Endometrial microvascular endothelial cells (primary cell): ENCODE measurements around the gene LCE4A. TPM values are rescaled to one million over a fixed set of nuclear protein-coding genes. Genes with fewer than 3 reads are reported as not detected.

Experiments
- in situ Hi-C: cut with HindIII; loops from 2 replicates; pipeline ENCODE4 v1.10.0; 2017; ENCODE audit warnings: low sequenced_read_pairs, low pct_unique_long_range_greater_than_20kb; ENCODE audit errors: inconsistent ontology term
- total RNA-seq: library from RNA; depleted of rRNA; stranded (reverse); fragments of >200 nt; gene quantifications from one replicate; pipeline ENCODE4 v1.2.3, GENCODE V29; 2015; ENCODE audit errors: inconsistent ontology term

The LCE4A gene
- total RNA-seq, 1 donor from 2014 or later, result not detected

DNA sequence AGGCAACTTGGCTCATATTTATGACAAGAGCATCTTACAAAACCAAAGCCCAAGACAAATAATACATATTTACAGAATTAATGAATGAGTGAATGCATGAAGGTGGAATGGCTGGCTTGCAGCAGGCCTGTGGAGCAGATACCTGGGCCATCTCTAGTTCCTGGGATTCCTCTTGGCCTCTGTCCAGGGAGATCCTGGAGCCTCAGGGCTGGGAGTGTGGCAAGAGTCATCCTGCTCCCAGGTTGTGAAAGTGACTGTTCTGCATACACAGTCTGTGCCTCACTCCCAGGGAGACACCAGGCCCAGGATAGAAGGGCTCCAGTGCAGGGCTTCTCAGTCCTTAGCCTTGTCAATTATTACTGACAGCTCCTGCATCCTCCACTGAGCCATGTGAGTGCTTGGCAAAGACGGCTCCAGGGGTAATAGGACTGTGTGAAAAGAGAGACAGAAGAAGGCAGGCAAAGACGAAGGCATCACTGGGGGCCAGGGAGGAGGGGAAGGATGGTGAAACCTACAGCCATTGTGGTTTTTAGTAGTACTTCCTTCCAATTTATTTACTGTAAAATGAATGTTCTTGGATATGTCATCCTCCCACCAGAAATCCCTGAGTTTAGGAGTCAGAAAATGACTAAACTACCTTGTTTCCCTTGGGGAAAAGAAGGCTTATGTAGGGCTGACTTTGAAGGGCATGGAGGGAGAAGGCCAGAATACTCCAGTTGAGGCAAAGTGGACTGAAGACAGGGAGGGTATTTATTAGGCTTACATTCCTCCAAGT is 35.6 kb downstream of the LCE4A start:
- in situ Hi-C loops, result no loop called here

DNA sequence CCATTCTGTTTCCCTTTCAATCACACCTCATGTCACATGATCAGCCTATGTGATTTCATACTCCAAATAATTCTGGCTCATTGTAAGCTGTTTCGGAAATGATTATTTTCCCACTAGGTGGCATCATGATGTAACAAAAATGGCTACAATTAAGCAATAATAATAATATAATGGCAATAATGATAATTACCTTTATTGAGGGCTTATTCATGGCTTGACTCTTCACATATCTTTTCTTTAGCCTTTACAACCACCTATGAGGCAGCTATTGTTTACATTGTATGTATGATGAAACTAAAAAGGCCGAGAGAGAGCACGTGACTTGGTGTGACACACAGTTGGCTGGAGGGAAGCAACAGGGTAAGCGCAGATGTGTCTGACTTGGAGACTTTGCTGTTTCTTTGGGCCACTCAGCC is 37.3 kb downstream of the LCE4A start:
- in situ Hi-C loops, result no loop called here

DNA sequence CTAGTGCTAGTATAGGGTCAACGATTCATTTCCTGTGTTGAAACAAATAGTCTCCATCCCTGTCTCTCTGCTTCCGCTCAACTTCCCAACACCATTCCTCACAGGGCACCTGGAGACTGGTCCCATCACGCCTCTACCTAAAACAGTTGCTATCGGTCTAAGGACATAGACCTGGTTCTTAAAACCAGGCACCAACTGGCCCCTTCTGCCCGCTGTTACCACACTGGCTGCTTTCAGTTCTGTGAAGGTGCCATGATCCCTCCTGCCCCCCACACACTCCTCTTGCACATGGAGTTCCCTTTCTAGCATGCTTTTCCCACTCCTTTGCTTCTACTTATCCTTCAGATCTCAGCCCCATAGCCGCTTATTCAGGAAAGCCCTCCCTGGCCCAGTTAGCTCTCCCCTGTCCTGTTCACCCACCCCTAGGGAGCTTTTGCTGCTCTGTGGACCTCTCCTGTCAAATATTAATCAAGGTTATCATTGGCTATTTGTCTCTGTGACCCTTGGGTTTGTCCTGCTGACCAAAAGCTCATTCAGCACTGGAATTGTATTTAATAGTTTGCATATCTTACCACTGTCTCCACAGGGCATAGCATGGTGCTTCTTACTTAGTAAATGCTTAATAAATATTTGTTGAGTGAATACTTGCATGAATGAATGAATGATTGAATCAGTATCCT is 37.9 kb downstream of the LCE4A start:
- in situ Hi-C loops, result no loop called here

DNA sequence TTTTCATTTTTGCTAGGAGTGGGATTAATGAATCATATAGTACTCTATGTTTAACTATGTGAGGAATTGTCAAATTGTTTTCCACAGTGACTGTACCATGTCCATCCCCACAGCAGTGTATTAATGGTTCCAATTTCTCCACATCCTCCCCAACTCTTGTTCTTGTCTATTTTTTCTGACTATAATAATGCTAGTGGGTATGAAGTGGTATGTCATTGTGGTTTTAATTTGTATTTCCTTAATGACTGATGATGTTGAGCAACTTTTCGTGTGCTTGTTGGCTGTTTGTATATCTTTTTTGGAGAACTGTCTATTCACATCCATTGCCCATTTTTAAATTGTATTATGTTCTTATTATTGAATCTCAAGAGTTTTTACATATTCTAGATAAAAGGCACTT is 39.9 kb downstream of the LCE4A start:
- in situ Hi-C loops, result no loop called here

DNA sequence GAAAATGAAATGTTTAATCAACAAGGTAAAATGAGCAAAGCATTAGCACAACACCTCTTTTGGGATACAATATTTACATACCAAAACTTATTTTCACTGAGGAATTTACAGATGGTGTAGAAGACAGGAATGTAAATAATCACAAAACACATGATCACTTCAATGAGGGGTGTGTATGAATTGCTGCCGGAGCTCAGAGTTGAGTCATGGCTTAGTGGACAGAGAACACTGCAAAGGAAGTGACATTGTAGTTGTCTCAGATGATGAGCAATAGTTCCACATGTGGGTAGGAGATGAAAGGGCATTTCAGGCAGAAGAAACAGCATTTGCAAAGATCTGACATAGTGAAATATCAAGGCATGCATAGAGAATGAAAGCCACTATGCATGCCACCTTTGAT is 44.3 kb downstream of the LCE4A start:
- in situ Hi-C loops, result no loop called here

DNA sequence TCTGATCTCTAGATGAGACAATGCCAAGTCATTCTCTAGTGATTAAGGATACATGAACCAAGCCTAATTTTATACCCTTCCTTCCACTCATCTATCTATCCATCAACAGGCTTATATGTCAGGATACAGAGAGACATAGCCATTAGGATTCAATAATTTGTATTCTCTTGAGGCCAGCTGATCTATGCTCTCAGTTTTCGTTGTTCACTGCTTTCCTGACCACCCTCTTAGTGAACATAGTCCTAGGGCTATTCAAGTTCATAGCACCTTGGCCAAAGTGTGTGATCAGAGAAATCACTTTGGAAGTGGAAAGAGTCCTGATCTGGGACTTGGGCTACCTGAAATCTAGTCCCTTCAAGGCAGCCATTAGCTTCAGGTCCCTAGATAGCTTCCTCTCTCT is 45.6 kb downstream of the LCE4A start:
- in situ Hi-C loops, result no loop called here

DNA sequence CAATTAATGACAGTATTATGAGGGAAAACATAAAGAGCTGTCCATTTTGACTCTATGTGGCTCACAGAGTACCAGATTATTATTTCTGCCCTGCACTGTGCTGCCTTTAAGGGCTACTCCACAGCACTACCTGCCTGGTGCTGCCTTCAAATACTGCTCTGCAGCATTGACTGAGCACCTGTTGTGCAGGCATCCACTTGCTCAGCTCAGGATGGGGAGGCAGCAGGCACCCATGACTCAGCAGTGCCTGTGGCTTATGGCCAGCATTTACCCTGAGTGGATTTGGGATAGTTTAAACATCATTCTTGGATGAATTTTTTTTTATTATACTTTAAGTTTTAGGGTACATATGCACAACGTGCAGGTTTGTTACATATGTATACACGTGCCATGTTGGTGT is 48.9 kb downstream of the LCE4A start:
- in situ Hi-C loops, result no loop called here

DNA sequence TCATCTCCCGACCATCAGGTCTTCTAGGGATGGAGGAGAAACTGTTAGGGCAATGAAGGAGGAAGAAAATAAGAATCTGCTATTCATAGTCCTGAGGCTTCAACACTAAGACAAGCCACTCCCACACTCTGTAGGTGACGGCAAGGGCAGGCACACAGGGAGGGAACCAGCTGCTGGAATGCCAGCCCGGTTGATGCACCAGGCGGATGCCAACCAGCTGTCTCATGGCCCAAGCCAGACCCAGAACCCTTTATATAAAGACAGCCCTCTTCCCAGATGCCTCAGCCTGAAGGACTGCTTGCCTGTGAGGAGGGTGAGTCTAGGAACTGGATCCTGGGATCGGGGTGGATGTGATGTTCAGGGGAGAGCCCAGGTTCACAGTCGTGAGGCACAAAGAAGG is 49.8 kb downstream of the LCE4A start, which contains the start of gene KPRP:
Gene KPRP, plus strand, starts transcription at position 279 of the 400 bp plus-strand sequence. CDS start 1,564 bp downstream, outside the sequence.
- in situ Hi-C loops, result no loop called here

DNA sequence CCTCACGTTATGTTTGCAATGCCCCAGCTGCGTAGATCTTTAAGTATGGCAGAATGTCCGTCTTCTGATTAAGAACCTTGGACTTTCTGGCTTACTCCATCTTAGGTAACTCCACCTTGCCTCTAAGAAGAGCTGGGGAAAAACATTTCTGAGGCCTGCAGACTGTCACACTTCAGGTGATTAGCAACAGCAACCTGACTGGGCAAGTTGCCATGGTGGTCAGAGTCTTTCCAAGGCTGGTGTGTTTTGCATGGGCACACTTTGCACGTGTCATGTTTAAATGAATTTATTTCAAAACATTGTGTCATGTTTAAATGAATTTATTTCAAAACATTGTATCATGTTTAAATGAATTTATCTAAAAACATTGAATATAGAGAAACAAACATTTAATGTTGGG is 50.7 kb downstream of the LCE4A start:
- in situ Hi-C loops, result no loop called here

Other genes starting within 250 kb of the LCE4A start
- not detected for gene LCE5A, start 197.4 kb upstream of the LCE4A start, total RNA-seq
- gene CRCT1, start 193.7 kb upstream of the LCE4A start, total RNA-seq, result not detected
- not detected for gene LCE3E, start 141.4 kb upstream of the LCE4A start, total RNA-seq
- gene LCE3D, start 127.6 kb upstream of the LCE4A start, total RNA-seq, result not detected
- gene LCE3C, start 107.9 kb upstream of the LCE4A start, total RNA-seq, result not detected
- gene LCE3B, start 94.3 kb upstream of the LCE4A start, total RNA-seq, result not detected
- not detected for gene LCE3A, start 85.1 kb upstream of the LCE4A start, total RNA-seq
- not detected for gene LCE2D, start 44.8 kb upstream of the LCE4A start, total RNA-seq
- gene LCE2C, start 32.9 kb upstream of the LCE4A start, total RNA-seq, result not detected
- not detected for gene LCE2B, start 22.0 kb upstream of the LCE4A start, total RNA-seq
- gene LCE2A, start 9.8 kb upstream of the LCE4A start, total RNA-seq, result not detected
- gene KPRP, start 49.9 kb downstream of the LCE4A start, total RNA-seq, result not detected
- gene LCE1F, start 67.0 kb downstream of the LCE4A start, total RNA-seq, result not detected
- gene LCE1E, start 78.1 kb downstream of the LCE4A start, total RNA-seq, result not detected
- gene LCE1D, start 88.6 kb downstream of the LCE4A start, total RNA-seq, result not detected
- gene LCE1C, start 98.5 kb downstream of the LCE4A start, total RNA-seq, result not detected
- not detected for gene LCE1B, start 103.8 kb downstream of the LCE4A start, total RNA-seq
- not detected for gene LCE1A, start 119.3 kb downstream of the LCE4A start, total RNA-seq
- gene LCE6A, start 134.7 kb downstream of the LCE4A start, total RNA-seq, result not detected
- gene LCE7A, start 151.8 kb downstream of the LCE4A start, total RNA-seq, result not detected
- not detected for gene SMCP, start 170.2 kb downstream of the LCE4A start, total RNA-seq
- gene IVL, start 200.4 kb downstream of the LCE4A start, total RNA-seq, result not detected
- not detected for gene SPRR5, start 239.0 kb downstream of the LCE4A start, total RNA-seq